ENCODE results near the gene PCDH11X. TPM values are rescaled to one million over a fixed set of nuclear protein-coding genes. Genes with fewer than 3 reads are reported as not detected.
"Not testable (repeated sequence)": the region's sequence is repeated elsewhere in the genome, so short reads cannot be mapped to it uniquely, and the experiment has no call there.

Gene PCDH11X
- total RNA-seq, result not detected
- long read RNA-seq, result 0 reads

DNA sequence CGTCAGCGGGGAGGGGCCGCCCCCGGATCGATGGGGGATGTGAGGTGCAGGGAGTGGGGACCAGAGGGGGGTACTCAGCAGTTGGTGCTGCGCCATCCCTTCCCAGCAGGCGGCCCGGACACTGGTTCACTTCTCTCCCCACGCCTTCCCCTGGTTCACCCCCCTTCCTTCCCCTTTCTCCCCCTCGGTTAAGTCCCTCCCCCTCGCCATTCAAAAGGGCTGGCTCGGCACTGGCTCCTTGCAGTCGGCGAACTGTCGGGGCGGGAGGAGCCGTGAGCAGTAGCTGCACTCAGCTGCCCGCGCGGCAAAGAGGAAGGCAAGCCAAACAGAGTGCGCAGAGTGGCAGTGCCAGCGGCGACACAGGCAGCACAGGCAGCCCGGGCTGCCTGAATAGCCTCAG is at the start of gene PCDH11X:
Gene PCDH11X, plus strand, starts transcription at position 241 of the 400 bp plus-strand sequence. CDS start 56,130 bp downstream, outside the sequence.
- H3K4me3 ChIP-seq; H3K4me1 ChIP-seq; H3K9me3 ChIP-seq; H3K27me3 ChIP-seq; H3K36me3 ChIP-seq; ATAC-seq; H3K27ac ChIP-seq; intact Hi-C loops (cut with DNase I); DNase-seq: not testable (repeated sequence)
- WGBS (ENCODE audit: insufficient coverage, low coverage, low lambda C conversion rate, missing lambda C conversion rate), result 0% methylated on average over 9 of the region's 24 CpGs

- H3K9me3 ChIP-seq; intact Hi-C loops (cut with DNase I); H3K4me3 ChIP-seq; ATAC-seq; H3K4me1 ChIP-seq; DNase-seq; H3K27ac ChIP-seq; H3K36me3 ChIP-seq; H3K27me3 ChIP-seq: not testable (repeated sequence)
- no CpG with 5 or more reads among the region's 4 CpGs for WGBS (ENCODE audit: insufficient coverage, low coverage, low lambda C conversion rate, missing lambda C conversion rate)
Measured at GRCh38 chrX:91747446-91747845, 31.7 kb upstream of the PCDH11X start.

- H3K9me3 ChIP-seq; H3K27me3 ChIP-seq; DNase-seq; H3K36me3 ChIP-seq; H3K27ac ChIP-seq; H3K4me3 ChIP-seq; H3K4me1 ChIP-seq; ATAC-seq; intact Hi-C loops (cut with DNase I): not testable (repeated sequence)
- 63% methylated on average over 6 of the region's 17 CpGs for WGBS (ENCODE audit: insufficient coverage, low coverage, low lambda C conversion rate, missing lambda C conversion rate)
Measured at GRCh38 chrX:91753022-91753421, 26.2 kb upstream of the PCDH11X start.

GRCh38 chrX:91770619-91771488 is 8.3 kb upstream of the PCDH11X start:
- H3K4me1 ChIP-seq; H3K36me3 ChIP-seq; H3K27me3 ChIP-seq; H3K4me3 ChIP-seq; H3K9me3 ChIP-seq; H3K27ac ChIP-seq; DNase-seq; intact Hi-C loops (cut with DNase I): not testable (repeated sequence)
- peak; percentile 84 to 88 (median 86) for ATAC-seq
- TF ChIP-seq, protein P1, sequence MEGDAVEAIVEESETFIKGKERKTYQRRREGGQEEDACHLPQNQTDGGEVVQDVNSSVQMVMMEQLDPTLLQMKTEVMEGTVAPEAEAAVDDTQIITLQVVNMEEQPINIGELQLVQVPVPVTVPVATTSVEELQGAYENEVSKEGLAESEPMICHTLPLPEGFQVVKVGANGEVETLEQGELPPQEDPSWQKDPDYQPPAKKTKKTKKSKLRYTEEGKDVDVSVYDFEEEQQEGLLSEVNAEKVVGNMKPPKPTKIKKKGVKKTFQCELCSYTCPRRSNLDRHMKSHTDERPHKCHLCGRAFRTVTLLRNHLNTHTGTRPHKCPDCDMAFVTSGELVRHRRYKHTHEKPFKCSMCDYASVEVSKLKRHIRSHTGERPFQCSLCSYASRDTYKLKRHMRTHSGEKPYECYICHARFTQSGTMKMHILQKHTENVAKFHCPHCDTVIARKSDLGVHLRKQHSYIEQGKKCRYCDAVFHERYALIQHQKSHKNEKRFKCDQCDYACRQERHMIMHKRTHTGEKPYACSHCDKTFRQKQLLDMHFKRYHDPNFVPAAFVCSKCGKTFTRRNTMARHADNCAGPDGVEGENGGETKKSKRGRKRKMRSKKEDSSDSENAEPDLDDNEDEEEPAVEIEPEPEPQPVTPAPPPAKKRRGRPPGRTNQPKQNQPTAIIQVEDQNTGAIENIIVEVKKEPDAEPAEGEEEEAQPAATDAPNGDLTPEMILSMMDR (IDR thresholded peaks at IDR 0.05), result peak in 3 of 4 donors; percentile 15 to 32 (median 25)
- WGBS (ENCODE audit: insufficient coverage, low coverage, low lambda C conversion rate, missing lambda C conversion rate), result 7% methylated on average over 5 of the region's 9 CpGs

GRCh38 chrX:91773943-91774342 is 5.2 kb upstream of the PCDH11X start:
- H3K9me3 ChIP-seq; DNase-seq; ATAC-seq; H3K4me3 ChIP-seq; H3K27me3 ChIP-seq; H3K4me1 ChIP-seq; intact Hi-C loops (cut with DNase I); H3K27ac ChIP-seq; H3K36me3 ChIP-seq: not testable (repeated sequence)
- WGBS (ENCODE audit: insufficient coverage, low coverage, low lambda C conversion rate, missing lambda C conversion rate), result 27% methylated on average over 3 of the region's 3 CpGs

- H3K27ac ChIP-seq; H3K9me3 ChIP-seq; intact Hi-C loops (cut with DNase I); H3K36me3 ChIP-seq; H3K4me3 ChIP-seq; DNase-seq; H3K4me1 ChIP-seq; H3K27me3 ChIP-seq; ATAC-seq: not testable (repeated sequence)
- WGBS (ENCODE audit: insufficient coverage, low coverage, low lambda C conversion rate, missing lambda C conversion rate), result 13% methylated on average over 4 of the region's 17 CpGs
Measured at GRCh38 chrX:91780008-91780407, 833 bp downstream of the PCDH11X start.

DNA sequence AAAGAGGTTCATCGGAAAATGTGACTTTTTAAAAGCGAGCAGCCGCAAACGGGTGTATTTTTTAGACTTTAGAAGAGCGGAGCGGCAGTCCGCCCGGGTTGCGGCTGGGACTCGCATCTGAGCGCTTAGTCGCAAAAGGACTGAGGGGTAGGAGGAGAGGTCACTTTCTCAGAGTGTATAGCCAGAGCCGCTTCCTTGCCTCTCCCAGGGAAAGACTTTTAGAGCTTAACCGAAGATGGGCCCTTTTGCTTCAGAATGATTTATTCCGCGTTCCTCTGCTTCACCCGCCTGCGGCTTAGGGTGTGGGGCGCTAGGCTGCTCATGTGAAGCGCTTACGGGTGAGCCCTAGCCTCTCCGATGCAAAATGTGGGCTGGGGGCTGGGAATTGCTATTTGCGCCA is 1.5 kb downstream of the PCDH11X start:
- DNase-seq; H3K9me3 ChIP-seq; H3K27me3 ChIP-seq; intact Hi-C loops (cut with DNase I); H3K4me3 ChIP-seq; ATAC-seq; H3K36me3 ChIP-seq; H3K4me1 ChIP-seq; H3K27ac ChIP-seq: not testable (repeated sequence)
- 3% methylated on average over 23 of the region's 23 CpGs for WGBS (ENCODE audit: insufficient coverage, low coverage, low lambda C conversion rate, missing lambda C conversion rate)

DNA sequence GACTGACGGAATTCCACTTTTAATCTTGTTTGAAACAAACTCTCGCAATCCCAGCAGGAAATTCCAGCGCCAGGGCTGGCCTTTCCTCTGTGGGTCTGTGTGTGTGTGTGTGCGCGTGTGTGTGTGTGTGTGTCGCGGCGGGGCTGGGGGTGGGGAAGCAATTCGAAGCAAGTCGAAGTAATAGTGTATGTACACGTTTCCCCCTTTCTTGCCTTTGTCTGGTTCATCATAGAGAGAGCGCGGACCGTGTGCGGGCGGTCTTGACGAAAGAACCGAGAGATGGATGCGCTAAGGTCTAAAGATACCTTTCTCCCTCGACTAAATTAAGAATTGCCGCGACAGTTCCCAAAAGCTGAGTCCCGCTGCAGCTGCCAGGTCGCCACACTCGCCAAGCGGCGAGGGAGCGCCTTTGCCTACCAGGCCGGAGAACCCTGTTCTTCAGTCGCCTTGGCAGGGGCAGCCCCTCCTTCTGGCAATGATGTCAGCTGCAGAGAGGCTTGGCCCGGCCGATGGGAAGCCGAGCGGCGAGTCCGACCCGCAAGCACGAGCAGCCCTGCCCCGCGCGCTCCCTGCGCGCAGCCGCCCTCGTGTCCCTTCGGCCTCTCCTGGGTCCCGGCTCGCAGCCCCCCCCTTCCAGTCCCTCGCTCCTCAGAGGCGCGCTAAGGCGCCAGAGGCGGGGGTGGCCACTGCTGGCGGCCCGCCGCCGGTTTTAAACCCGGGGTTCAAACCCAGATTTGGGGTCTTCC is 2.6 kb downstream of the PCDH11X start:
- H3K27ac ChIP-seq; H3K27me3 ChIP-seq; ATAC-seq; DNase-seq; H3K9me3 ChIP-seq; H3K4me1 ChIP-seq; H3K36me3 ChIP-seq; H3K4me3 ChIP-seq; intact Hi-C loops (cut with DNase I): not testable (repeated sequence)
- WGBS (ENCODE audit: insufficient coverage, low coverage, low lambda C conversion rate, missing lambda C conversion rate), result under 1% methylated on average over 16 of the region's 58 CpGs

- H3K4me1 ChIP-seq; intact Hi-C loops (cut with DNase I); DNase-seq; H3K27ac ChIP-seq; ATAC-seq; H3K9me3 ChIP-seq; H3K36me3 ChIP-seq; H3K4me3 ChIP-seq; H3K27me3 ChIP-seq: not testable (repeated sequence)
- WGBS (ENCODE audit: insufficient coverage, low coverage, low lambda C conversion rate, missing lambda C conversion rate), result 6% methylated on average over 6 of the region's 8 CpGs
Measured at GRCh38 chrX:91782825-91783224, 3.6 kb downstream of the PCDH11X start.

DNA sequence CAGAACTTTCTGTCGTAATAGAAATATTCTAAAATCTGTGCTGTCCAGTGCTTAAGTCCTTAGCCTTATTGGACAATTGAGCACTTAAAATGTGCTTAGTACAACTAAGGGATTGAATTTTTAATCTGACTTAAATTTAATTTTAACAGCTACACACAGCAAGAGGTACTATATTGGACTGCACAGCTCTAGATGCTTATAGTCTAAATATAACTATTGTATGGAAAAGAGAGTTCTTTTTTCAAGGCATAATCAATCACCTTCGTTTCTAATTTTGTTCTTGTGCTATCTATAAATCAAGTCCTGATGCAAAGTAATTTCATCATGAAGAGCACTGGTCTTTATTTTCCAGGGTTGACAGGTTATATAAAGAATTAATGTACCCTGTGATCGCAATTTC is 38.4 kb downstream of the PCDH11X start:
- DNase-seq; H3K36me3 ChIP-seq; ATAC-seq; H3K4me1 ChIP-seq; H3K27me3 ChIP-seq; H3K27ac ChIP-seq; H3K4me3 ChIP-seq; intact Hi-C loops (cut with DNase I); H3K9me3 ChIP-seq: not testable (repeated sequence)
- 42% methylated on average over 3 of the region's 3 CpGs for WGBS (ENCODE audit: insufficient coverage, low coverage, low lambda C conversion rate, missing lambda C conversion rate)
